Measurements from ENCODE around the gene ANKRD16.

Gene ANKRD16

DNA sequence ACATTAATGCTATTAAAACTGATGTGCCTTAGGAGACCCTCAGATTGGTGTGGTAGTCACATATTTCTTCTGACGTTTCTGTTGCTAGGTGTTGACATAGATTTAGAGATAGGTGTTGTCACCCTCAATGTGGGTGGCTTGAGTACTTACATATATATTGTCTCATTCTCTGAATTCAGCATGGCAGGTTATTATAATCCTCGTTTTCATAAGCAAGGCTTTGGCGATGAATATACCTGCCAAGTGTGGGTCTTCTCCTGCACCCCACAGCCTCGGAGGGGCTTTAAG is 7.3 kb upstream of the ANKRD16 start:
- no peaks in the 10 kb centered on the region for H3K27me3 ChIP-seq (ENCODE audit: insufficient read depth, poor library complexity, severe bottlenecking)
- no peak overlapping the region for H3K27ac ChIP-seq (replicated peaks)

GRCh38 chr10:5896208-5897052 is 6.7 kb upstream of the ANKRD16 start:
- H3K27me3 ChIP-seq (ENCODE audit: insufficient read depth, poor library complexity, severe bottlenecking), result no peaks in the 10 kb centered on the region
- H3K4me3 ChIP-seq (replicated peaks; ENCODE audit: insufficient read depth, low read length), result no peak overlapping the region
- TF ChIP-seq CTCF (IDR thresholded peaks at IDR 0.05; ENCODE audit: insufficient read depth, low read length), result no peak
- TF ChIP-seq GABPA (IDR thresholded peaks at IDR 0.05; ENCODE audit: low read depth), result no peak
- no peak for TF ChIP-seq SPI1 (IDR thresholded peaks at IDR 0.05; ENCODE audit: borderline replicate concordance, low read depth)
- no peak for TF ChIP-seq POLR2AphosphoS5 (IDR thresholded peaks at IDR 0.05; ENCODE audit: low read depth)
- H3K27ac ChIP-seq (replicated peaks), result no peak overlapping the region
- no peak for DNase-seq (ENCODE audit: low read depth in 1 of 2, low spot score in 1 of 2)

More for the DNA sequence above, 7.3 kb upstream of the ANKRD16 start:
- TF ChIP-seq REST (IDR thresholded peaks at IDR 0.05; ENCODE audit: insufficient replicate concordance, low read depth) (no peak), POLR2AphosphoS5 (IDR thresholded peaks at IDR 0.05; ENCODE audit: low read depth) (no peak), CTCF (IDR thresholded peaks at IDR 0.05; ENCODE audit: insufficient read depth, low read length) (no peak)
- no peak for DNase-seq (ENCODE audit: low read depth in 1 of 2, low spot score in 1 of 2)
- H3K4me3 ChIP-seq (replicated peaks; ENCODE audit: insufficient read depth, low read length), result no peak overlapping the region

- DNase-seq (ENCODE audit: low read depth in 1 of 2, low spot score in 1 of 2), result no peak
- no peak for TF ChIP-seq CTCF (IDR thresholded peaks at IDR 0.05; ENCODE audit: insufficient read depth, low read length)
- TF ChIP-seq GABPA (IDR thresholded peaks at IDR 0.05; ENCODE audit: low read depth), result no peak
- no peak for TF ChIP-seq POLR2AphosphoS5 (IDR thresholded peaks at IDR 0.05; ENCODE audit: low read depth)
- no peak for TF ChIP-seq SPI1 (IDR thresholded peaks at IDR 0.05; ENCODE audit: borderline replicate concordance, low read depth)
- TF ChIP-seq REST (IDR thresholded peaks at IDR 0.05; ENCODE audit: insufficient replicate concordance, low read depth), result no peak
- H3K27me3 ChIP-seq (ENCODE audit: insufficient read depth, poor library complexity, severe bottlenecking), result no peaks in the 10 kb centered on the region
These were observed 6.1 kb upstream of the ANKRD16 start for GRCh38 chr10:5895804-5896203.

DNA sequence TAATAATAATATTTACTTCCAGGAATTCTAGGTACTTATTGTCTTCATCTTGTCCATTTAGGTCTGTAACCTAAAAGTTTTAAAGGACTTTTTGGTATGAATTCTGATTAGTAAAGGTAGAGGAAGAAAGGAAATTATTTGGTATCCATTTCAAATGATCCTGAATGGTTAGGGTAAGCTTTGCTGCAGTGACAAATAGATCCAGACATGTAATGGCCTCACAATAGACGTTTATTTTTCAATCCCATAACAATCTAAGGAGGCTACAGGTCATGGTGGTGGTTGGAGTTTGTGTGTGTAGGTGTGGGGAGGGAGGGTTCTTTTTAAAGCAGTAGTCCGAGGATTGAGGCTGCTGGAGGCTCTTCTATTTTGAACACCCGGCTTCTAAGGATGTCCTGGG is 5.7 kb upstream of the ANKRD16 start:
- TF ChIP-seq POLR2AphosphoS5 (IDR thresholded peaks at IDR 0.05; ENCODE audit: low read depth), result no peak
- no peak overlapping the region for H3K27ac ChIP-seq (replicated peaks)
- DNase-seq (ENCODE audit: low read depth in 1 of 2, low spot score in 1 of 2), result no peak
- no peak overlapping the region for H3K4me3 ChIP-seq (replicated peaks; ENCODE audit: insufficient read depth, low read length)
- H3K27me3 ChIP-seq (ENCODE audit: insufficient read depth, poor library complexity, severe bottlenecking), result no peaks in the 10 kb centered on the region

More at GRCh38 chr10:5895804-5896203, 6.1 kb upstream of the ANKRD16 start:
- Histone ChIP-seq H3K27ac (replicated peaks) (no peak overlapping the region), H3K4me3 (replicated peaks; ENCODE audit: insufficient read depth, low read length) (no peak overlapping the region)

All from HL-60 (cell line).